K562 (cell line): ENCODE results near the gene ADM. TPM values are rescaled to one million over a fixed set of nuclear protein-coding genes. Genes with fewer than 3 reads are reported as not detected.

Experiments used
- ATAC-seq: fragments of 200-7000 bp; cut with Tn5 transposase; 3 replicates; pipeline ENCODE4 v1.9.1; 2020; ENCODE audit warnings: moderate library complexity
- BruUV-seq: library from RNA; stranded (reverse); fragments of 400-500 nt; replicated peaks from 2 replicates; lab custom pipeline; 2021; lab: Mats Ljungman, UMichigan
- CTCF ChIA-PET: fragments of 300-600 bp; formaldehyde crosslinking; extraction: SDS; loops from one replicate; lab custom pipeline; 2021; ENCODE audit warnings: low intra/inter-chr PET ratio; lab: Yijun Ruan, JAX
- POLR2A ChIA-PET: fragments of 300-600, 350-650 bp; sonication (Branson Sonifier 250); formaldehyde crosslinking; extraction: SDS; loops from one replicate; lab custom pipeline; 2021; ENCODE audit warnings: antibody characterized with exemption, inconsistent platforms; lab: Yijun Ruan, JAX
- DNase-seq, 4 experiments: peaks; one replicate each; pipeline versions ENCODE4 v3.0.0 to v3.0.0-alpha.2; 2011 to 2018; ENCODE audit warnings: low spot score in 3 of 4, mixed read lengths in 3 of 4; ENCODE audit errors: extremely low read depth in 1 of 4
- FAIRE-seq: peaks from 2 replicates; lab custom pipeline; 2011; peaks lifted over from hg19 to GRCh38; lab: Jason Lieb, UNC
- H2AFZ ChIP-seq: 2 replicates; pipeline ENCODE4 v1.6.0; 2011; ENCODE audit warnings: low read depth, low read length, control low read depth, inconsistent platforms
- H3K27ac ChIP-seq: fragments of 200-600 bp; 3 replicates; pipeline ENCODE4 v1.8.0; 2011; ENCODE audit warnings: low read depth, mild to moderate bottlenecking, control low read depth, inconsistent platforms, low read length, moderate library complexity, mixed read lengths; ENCODE audit errors: extremely low read depth
- H3K27me3 ChIP-seq, 2 experiments: fragments of 300-600 bp in 1 of 2; 2 replicates in 1 of 2; 3 replicates in 1 of 2; pipeline versions ENCODE4 v1.6.0 to v1.8.0; 2011; ENCODE audit warnings: inconsistent platforms in 2 of 2, low read length in 2 of 2, mild to moderate bottlenecking in 1 of 2, mixed read lengths in 1 of 2, moderate library complexity in 1 of 2; ENCODE audit not compliant: control insufficient read depth in 2 of 2, insufficient read depth in 2 of 2
- H3K36me3 ChIP-seq: fragments of 300-600 bp; 3 replicates; pipeline ENCODE4 v1.8.0; 2011; ENCODE audit warnings: mild to moderate bottlenecking, low read length, inconsistent platforms; ENCODE audit not compliant: control insufficient read depth, insufficient read depth
- H3K4me1 ChIP-seq, 2 experiments: fragments of 200-600 bp in 1 of 2; replicated peaks in 1 of 2; 2 replicates in 1 of 2; 3 replicates in 1 of 2; pipeline versions ENCODE4 v1.5.1 to v1.8.0; 2011; ENCODE audit warnings: inconsistent platforms in 2 of 2, low read length in 2 of 2, mild to moderate bottlenecking in 1 of 2, mixed read lengths in 1 of 2, moderate library complexity in 1 of 2; ENCODE audit not compliant: control insufficient read depth in 2 of 2, insufficient read depth in 2 of 2
- H3K4me2 ChIP-seq: 2 replicates; pipeline ENCODE4 v1.6.1; 2011; ENCODE audit warnings: low read length, control low read depth, inconsistent platforms, mixed read lengths; ENCODE audit not compliant: insufficient read depth
- H3K4me3 ChIP-seq: fragments of 200-600 bp; sonication (generic), shearing (Covaris generic); 2 replicates; pipeline ENCODE4 v1.5.1; 2016; ENCODE audit warnings: control low read depth, inconsistent platforms
- H3K79me2 ChIP-seq: fragments of 200-600 bp; 3 replicates; pipeline ENCODE4 v1.8.0; 2011; ENCODE audit warnings: low read length, inconsistent platforms; ENCODE audit not compliant: control insufficient read depth, insufficient read depth
- H3K9ac ChIP-seq, 2 experiments: 2 replicates each; pipeline versions ENCODE4 v1.6.0 to v1.6.1; 2011; ENCODE audit warnings: low read depth in 2 of 2, low read length in 2 of 2, control low read depth in 1 of 2, inconsistent platforms in 1 of 2, mild to moderate bottlenecking in 1 of 2, mixed read lengths in 1 of 2; ENCODE audit not compliant: insufficient read depth in 1 of 2
- H3K9me1 ChIP-seq: one replicate; pipeline ENCODE4 v1.6.0; 2011; ENCODE audit warnings: inconsistent platforms, mild to moderate bottlenecking, low read length, moderate library complexity; ENCODE audit not compliant: control insufficient read depth, insufficient read depth
- H3K9me3 ChIP-seq: replicated peaks from 2 replicates; pipeline ENCODE4 v1.5.1; 2011; ENCODE audit warnings: low read depth, low read length, inconsistent platforms; ENCODE audit not compliant: control insufficient read depth, insufficient read depth
- H4K20me1 ChIP-seq: replicated peaks from 2 replicates; pipeline ENCODE4 v1.6.1; 2011; ENCODE audit warnings: low read length, inconsistent platforms, mixed read lengths; ENCODE audit not compliant: control insufficient read depth, insufficient read depth
- BRF2 ChIP-seq: IDR thresholded peaks from 3 replicates; pipeline ENCODE4 v1.6.1; 2011; ENCODE audit warnings: borderline replicate concordance, mild to moderate bottlenecking; ENCODE audit not compliant: insufficient read length, insufficient read depth
- FOXP1 ChIP-seq: sonication (generic); formaldehyde crosslinking; IDR thresholded peaks from 2 replicates; pipeline ENCODE4 v1.8.0; 2022; ENCODE audit warnings: mild to moderate bottlenecking, missing genetic modification reagents
- RREB1 ChIP-seq: fragments of 250-450 bp; sonication (Bioruptor Pico); IDR thresholded peaks from 2 replicates; pipeline ENCODE4 v1.4.0; 2020
- SMARCE1 ChIP-seq: fragments of 450-650 bp; IDR thresholded peaks from 2 replicates; pipeline ENCODE4 v1.7.1; 2016; ENCODE audit warnings: mild to moderate bottlenecking
- TCF3 ChIP-seq: sonication (generic); formaldehyde crosslinking; IDR thresholded peaks from 2 replicates; pipeline ENCODE4 v1.4.0; 2020; ENCODE audit warnings: mild to moderate bottlenecking, missing genetic modification reagents
- ZFP36 ChIP-seq: fragments of 150-350 bp; IDR thresholded peaks from 2 replicates; pipeline ENCODE4 v1.6.1; 2018; ENCODE audit warnings: low read length, low read depth; ENCODE audit not compliant: partially characterized antibody
- ZNF239 ChIP-seq: fragments of 250-450 bp; sonication (Bioruptor Pico); IDR thresholded peaks from 2 replicates; pipeline ENCODE4 v1.4.0; 2020; ENCODE audit warnings: mild to moderate bottlenecking
- ZNF764 ChIP-seq: fragments of 250-450 bp; sonication (Bioruptor Pico); IDR thresholded peaks from 2 replicates; pipeline ENCODE4 v1.4.0; 2020; ENCODE audit warnings: low read depth, mild to moderate bottlenecking, moderate library complexity
- WGBS: fragments of 100-300 bp; shearing (Covaris generic); methylation state at CpG from one replicate; pipeline ENCODE4 v1.1.6; 2016; ENCODE audit warnings: low coverage, mixed read lengths; ENCODE audit not compliant: insufficient coverage; ENCODE audit errors: missing lambda C conversion rate; 5-methylcytosine and 5-hydroxymethylcytosine counted together
- in situ Hi-C: fragments of 300-500 bp; cut with MboI; formaldehyde crosslinking; loops from 4 replicates; pipeline ENCODE4 v1.15.0; 2018; ENCODE audit warnings: inconsistent platforms, mixed read lengths
- intact Hi-C: fragments of 100-400 bp; cut with micrococcal nuclease; formaldehyde crosslinking; loops from 2 replicates; pipeline ENCODE4 v1.14.2; 2022
- polyA plus RNA-seq, 8 experiments: library from polyadenylated mRNA; depleted of rRNA in 4 of 8; stranded (reverse) in 5 of 8; unstranded in 3 of 8; fragments of >200 nt; fragmentation: Nextera tagmentation in 2 of 8; fragmentation: Illumina TruSeq in 1 of 8; extraction: Ambion mirVana in 2 of 8; extraction: Trizol in 1 of 8; gene quantifications; 2 replicates each; pipeline versions ENCODE4 v1.2.1 to v1.2.3, GENCODE V29; 2011 to 2014; ENCODE audit warnings: inconsistent platforms in 1 of 8, missing spikeins in 1 of 8
- total RNA-seq, 7 experiments: library from RNA; depleted of rRNA in 6 of 7; stranded (reverse); fragments of >200 nt in 6 of 7; fragmentation: Illumina TruSeq in 2 of 7; extraction: Trizol in 2 of 7; gene quantifications; 2 replicates each; pipeline versions ENCODE4 v1.2.1 to v1.2.3, GENCODE V29; 2011 to 2021; ENCODE audit warnings: low replicate concordance in 1 of 7

Gene ADM
- total and polyA plus RNA-seq, 9 of the 15 experiments (the other 6 are each of a cell fraction or from before 2014, with no cell fraction given): 0.23 to 0.49 (median 0.32) TPM; not detected in 6

- TF ChIP-seq SMARCE1: no peak
- no peak for TF ChIP-seq RREB1 (CRISPR knock-in tag)
- TF ChIP-seq TCF3 (CRISPR knock-in tag): no peak
- TF ChIP-seq ZNF239: no peak
These were observed 31.1 kb upstream of the ADM start (continued) for GRCh38 chr11:10273738-10274137.

- WGBS: 0% methylated on average over 1 of the region's 1 CpG
- Histone ChIP-seq H3K4me2 (no peak overlapping the region), H3K27ac (no peak overlapping the region), H2AFZ (no peak overlapping the region), H3K4me1 (no peaks in the 10 kb centered on the region), H3K79me2 (no peaks in the 10 kb centered on the region), H3K9me1 (no peaks in the 10 kb centered on the region), H3K27me3 (peaks cover 0 to 3% of the 10 kb centered on the region in 2 experiments; a peak in 1 of 5 replicates), H3K9me3 (no peaks in the 10 kb centered on the region), H3K9ac (no peak overlapping the region), H3K36me3 (no peaks in the 10 kb centered on the region), H3K4me3 (no peak overlapping the region), H4K20me1 (no peaks in the 10 kb centered on the region)
- ChIA-PET POLR2A (no interaction called here), CTCF (interaction anchor here (0.7 kb wide), 2 partner anchors 412 to 990 kb away, joined by 4 to 5 read pairs; no protein-coding TSS in a partner anchor)
- intact Hi-C loops (no loop called here), in situ Hi-C loops (no loop called here)
- ATAC-seq (no peak), DNase-seq (no peak), FAIRE-seq (no peak)
- BruUV-seq: no TSS peak
- TF ChIP-seq FOXP1 (CRISPR knock-in tag) (no peak), ZFP36 (no peak), BRF2 (no peak), ZNF764 (CRISPR knock-in tag) (no peak), RREB1 (CRISPR knock-in tag) (no peak)
These were observed 30.1 kb upstream of the ADM start for GRCh38 chr11:10274726-10275125.
